Ectodermal cell (in vitro differentiated cells): ENCODE data around the gene KRTAP9-8.

Experiments
- H3K27ac ChIP-seq: 2 replicates; pipeline ENCODE4 v1.7.0; 2013; ENCODE audit warnings: mild to moderate bottlenecking, low read depth, low read length; ENCODE audit not compliant: insufficient read depth, poor library complexity, severe bottlenecking
- H3K27me3 ChIP-seq: 2 replicates; pipeline ENCODE4 v1.7.0; 2013; ENCODE audit warnings: mild to moderate bottlenecking, low read length; ENCODE audit not compliant: insufficient read depth, control insufficient read depth, poor library complexity, severe bottlenecking
- H3K36me3 ChIP-seq: one replicate; pipeline ENCODE4 v1.7.0; 2013; ENCODE audit warnings: low read length; ENCODE audit not compliant: control insufficient read depth, insufficient read depth
- H3K4me1 ChIP-seq: one replicate; pipeline ENCODE4 v1.7.0; 2013; ENCODE audit warnings: low read length; ENCODE audit not compliant: control insufficient read depth, insufficient read depth
- H3K4me3 ChIP-seq: 2 replicates; pipeline ENCODE4 v1.7.0; 2013; ENCODE audit warnings: low read depth, low read length, control low read depth; ENCODE audit not compliant: insufficient read depth
- H3K9me3 ChIP-seq: 2 replicates; pipeline ENCODE4 v1.7.0; 2013; ENCODE audit warnings: mild to moderate bottlenecking, low read length, moderate library complexity; ENCODE audit not compliant: control insufficient read depth
- WGBS, 2 experiments: methylation state at CpG; one replicate each; pipeline ENCODE4 v1.1.7; 2013; ENCODE audit warnings: missing lambda C conversion rate in 2 of 2; 5-methylcytosine and 5-hydroxymethylcytosine counted together

KRTAP9-8 gene

DNA sequence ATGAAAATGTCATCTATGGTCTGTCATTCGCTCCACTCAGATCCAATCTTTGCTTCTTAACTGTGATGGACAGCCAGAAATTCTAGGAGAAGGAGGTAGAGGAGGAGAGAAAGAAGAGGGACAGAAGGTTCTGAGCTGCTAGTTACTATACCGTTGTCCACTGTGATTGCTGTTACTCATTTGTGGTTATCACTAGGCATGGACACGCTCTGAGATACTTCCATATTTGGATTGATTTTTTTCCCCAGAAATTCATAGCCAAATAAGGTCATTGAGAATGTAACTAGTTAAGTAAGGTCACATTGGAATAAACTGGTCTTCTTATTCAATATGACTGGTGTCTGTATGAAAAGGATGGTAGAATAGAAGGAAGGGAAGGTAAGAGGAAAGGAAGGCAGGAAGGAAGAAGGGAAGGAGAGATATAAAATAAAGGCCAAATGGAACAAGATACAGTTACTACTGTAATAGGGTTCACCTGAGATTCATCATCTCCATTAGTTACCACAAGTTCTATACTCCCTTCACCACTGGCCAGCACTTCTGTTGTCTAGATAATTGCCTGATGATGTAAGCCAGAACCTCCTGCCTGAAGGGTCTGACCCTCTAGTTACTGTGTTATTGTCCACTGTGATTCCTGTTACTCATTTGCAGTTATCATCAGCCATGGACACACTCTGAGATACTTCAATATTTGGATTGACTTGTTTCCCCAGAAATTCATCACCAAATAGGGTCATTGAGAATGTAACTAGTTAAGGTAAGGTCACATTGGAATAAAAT lies 40.6 kb downstream of the KRTAP9-8 start:
- H3K36me3 ChIP-seq, result no peaks in the 10 kb centered on the region
- H3K9me3 ChIP-seq, result no peaks in the 10 kb centered on the region
- no peaks in the 10 kb centered on the region for H3K27me3 ChIP-seq
- no peaks in the 10 kb centered on the region for H3K4me1 ChIP-seq
- 95% methylated on average over 3 of the region's 3 CpGs for WGBS, 2 experiments
- no peak overlapping the region for H3K4me3 ChIP-seq
- H3K27ac ChIP-seq, result no peak overlapping the region

DNA sequence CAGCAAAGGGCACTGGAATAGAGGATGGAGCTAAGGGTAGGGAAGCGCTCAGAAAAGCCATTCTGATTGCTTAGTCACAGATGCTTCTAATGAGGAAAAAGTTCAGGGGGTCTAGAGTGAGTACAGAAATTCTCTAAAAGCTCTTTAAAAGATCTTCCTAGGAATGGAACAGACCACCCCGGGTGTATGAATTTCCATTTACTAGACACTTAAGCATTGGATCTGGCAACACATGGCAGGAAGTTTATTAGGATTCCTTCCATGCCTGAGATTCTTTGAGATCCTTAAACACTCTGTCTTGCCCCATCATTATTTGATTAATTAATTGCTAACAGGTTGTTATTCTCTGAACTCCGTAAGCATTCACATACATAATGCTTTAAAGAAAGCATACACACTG lies 46.2 kb downstream of the KRTAP9-8 start:
- H3K4me1 ChIP-seq, result no peaks in the 10 kb centered on the region

DNA sequence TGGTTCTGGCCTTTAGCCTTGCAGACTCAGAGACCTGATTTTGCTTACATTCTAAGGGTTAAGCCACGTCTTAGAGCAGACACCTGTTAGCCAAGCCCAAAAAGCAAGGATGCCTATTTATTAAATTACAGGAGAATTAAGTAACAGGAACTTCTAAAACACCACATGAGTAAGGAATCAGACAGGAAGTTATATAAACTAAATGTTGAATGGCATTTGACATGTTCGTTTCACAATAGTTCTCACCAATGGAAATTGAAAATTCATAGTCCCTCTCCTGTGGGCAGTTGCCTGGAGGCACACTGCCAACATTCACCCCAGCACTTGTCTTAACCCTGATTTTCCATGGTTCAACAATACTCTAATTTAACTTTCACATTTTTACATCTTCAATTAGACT lies 46.7 kb downstream of the KRTAP9-8 start:
- WGBS, 2 experiments, result 97 to 100% methylated on average over 2 of the region's 2 CpGs
- no peak overlapping the region for H3K27ac ChIP-seq

More for the DNA sequence above, 46.2 kb downstream of the KRTAP9-8 start:
- H3K4me3 ChIP-seq, result no peak overlapping the region
- H3K27ac ChIP-seq, result no peak overlapping the region
- H3K9me3 ChIP-seq, result no peaks in the 10 kb centered on the region
- WGBS, 2 experiments, result 79 to 93% methylated on average over 3 of the region's 3 CpGs
- no peaks in the 10 kb centered on the region for H3K27me3 ChIP-seq
- no peaks in the 10 kb centered on the region for H3K36me3 ChIP-seq

DNA sequence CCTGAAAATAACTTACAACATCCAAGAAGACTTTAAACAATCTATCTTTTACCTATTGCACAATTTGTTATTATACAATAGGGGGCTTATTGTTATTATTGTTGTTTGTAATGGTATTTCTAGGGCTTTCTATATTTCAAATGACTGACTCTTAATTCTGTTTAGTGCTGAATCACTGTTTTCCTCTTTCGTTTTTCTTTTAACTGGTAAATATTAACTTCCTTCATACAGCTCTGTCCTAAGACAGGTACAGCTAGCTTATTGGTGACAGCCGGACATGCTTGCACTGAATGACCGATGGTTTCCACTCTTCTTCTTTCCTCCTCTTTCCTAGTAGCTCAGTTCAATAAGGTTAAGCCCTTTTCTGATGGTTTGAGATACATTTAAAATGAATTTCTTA lies 49.3 kb downstream of the KRTAP9-8 start:
- H3K4me1 ChIP-seq, result no peaks in the 10 kb centered on the region
- no peaks in the 10 kb centered on the region for H3K9me3 ChIP-seq
- H3K27ac ChIP-seq, result no peak overlapping the region
- H3K36me3 ChIP-seq, result no peaks in the 10 kb centered on the region
- H3K27me3 ChIP-seq, result no peaks in the 10 kb centered on the region
- WGBS, 2 experiments, result 96 to 100% methylated on average over 3 of the region's 3 CpGs
- no peak overlapping the region for H3K4me3 ChIP-seq

More for the DNA sequence above, 46.7 kb downstream of the KRTAP9-8 start:
- Histone ChIP-seq H3K4me1 (no peaks in the 10 kb centered on the region), H3K9me3 (no peaks in the 10 kb centered on the region), H3K36me3 (no peaks in the 10 kb centered on the region), H3K4me3 (no peak overlapping the region), H3K27me3 (no peaks in the 10 kb centered on the region)
